Epithelial cell of esophagus (primary cell): Measurements from ENCODE around the gene SLC35B3.
A peak's percentile ranks its signal among the peaks of the same experiment; 100 is the strongest.

Source experiments
- DNase-seq: peaks from one replicate; pipeline ENCODE4 v3.0.0; 2010; ENCODE audit warnings: low read depth
- H3K4me3 ChIP-seq: 2 replicates; pipeline ENCODE4 v1.5.1; 2011; ENCODE audit warnings: mild to moderate bottlenecking, low read length, control low read depth
- CTCF ChIP-seq: IDR thresholded peaks from 2 replicates; pipeline ENCODE4 v1.5.1; 2011; ENCODE audit warnings: low read depth, mild to moderate bottlenecking, low read length, control low read depth, inconsistent platforms; ENCODE audit not compliant: insufficient read depth; ENCODE audit errors: missing control alignments

SLC35B3 gene

GRCh38 chr6:8435093-8435844 is at the start of gene SLC35B3:
SLC35B3 (minus strand) TSS chr6:8435545.
- no peak for TF ChIP-seq CTCF
- H3K4me3 ChIP-seq, result peak within 1 kb of the TSS; percentile 98
- peak; percentile 93 for DNase-seq

- TF ChIP-seq CTCF, result no peak
- no peak for DNase-seq
- H3K4me3 ChIP-seq, result no peak overlapping the region
These were observed 48.3 kb upstream of the SLC35B3 start for GRCh38 chr6:8483650-8484049.

- TF ChIP-seq CTCF, result no peak
- H3K4me3 ChIP-seq, result no peak overlapping the region
- no peak for DNase-seq
These were observed 46.4 kb upstream of the SLC35B3 start for GRCh38 chr6:8481727-8482126.

- no peak for TF ChIP-seq CTCF
- no peak for DNase-seq
These were observed 43.1 kb upstream of the SLC35B3 start for GRCh38 chr6:8478418-8478817.

GRCh38 chr6:8476656-8477055 is 41.3 kb upstream of the SLC35B3 start:
- no peak for TF ChIP-seq CTCF
- DNase-seq, result no peak
- H3K4me3 ChIP-seq, result no peak overlapping the region

More at GRCh38 chr6:8478418-8478817, 43.1 kb upstream of the SLC35B3 start:
- no peak overlapping the region for H3K4me3 ChIP-seq

- no peak overlapping the region for H3K4me3 ChIP-seq
- no peak for TF ChIP-seq CTCF
These were observed 33.4 kb upstream of the SLC35B3 start for GRCh38 chr6:8468552-8469356.

More at GRCh38 chr6:8468552-8469356, 33.4 kb upstream of the SLC35B3 start:
- DNase-seq, result no peak
